DND-41 (cell line): ENCODE results near the gene DST.

ENCODE experiments used
- ATAC-seq: fragments of 200-7000 bp; cut with Tn5 transposase; 3 replicates; pipeline ENCODE4 v1.9.1; 2021; ENCODE audit warnings: low read depth; ENCODE audit not compliant: insufficient read depth
- DNase-seq: peaks from one replicate; pipeline ENCODE4 v3.0.0-alpha.2; 2020
- H2AFZ ChIP-seq: 2 replicates; pipeline ENCODE4 v1.6.0; 2012; ENCODE audit warnings: low read depth, low read length
- H3K27ac ChIP-seq: 2 replicates; pipeline ENCODE4 v1.5.1; 2012; ENCODE audit warnings: low read length, inconsistent platforms
- H3K27me3 ChIP-seq: fragments of 200-600 bp; sonication (generic); 2 replicates; pipeline ENCODE4 v1.6.0; 2012; ENCODE audit warnings: low read length, mild to moderate bottlenecking, inconsistent platforms; ENCODE audit not compliant: insufficient read depth, poor library complexity
- H3K36me3 ChIP-seq: 2 replicates; pipeline ENCODE4 v1.5.1; 2012; ENCODE audit warnings: low read length, inconsistent platforms; ENCODE audit not compliant: insufficient read depth
- H3K4me1 ChIP-seq: 2 replicates; pipeline ENCODE4 v1.5.1; 2012; ENCODE audit warnings: mild to moderate bottlenecking, low read length; ENCODE audit not compliant: insufficient read depth
- H3K4me2 ChIP-seq: 2 replicates; pipeline ENCODE4 v1.6.0; 2012; ENCODE audit warnings: mild to moderate bottlenecking, moderate library complexity, low read length, inconsistent platforms; ENCODE audit not compliant: insufficient read depth
- H3K4me3 ChIP-seq, 2 experiments: fragments of 200-600 bp in 1 of 2; shearing (Covaris generic) in 1 of 2; 2 replicates each; pipeline ENCODE4 v1.5.1; 2012 to 2016; ENCODE audit warnings: inconsistent platforms in 2 of 2, low read length in 2 of 2, mild to moderate bottlenecking in 2 of 2, low read depth in 1 of 2, moderate library complexity in 1 of 2
- H3K79me2 ChIP-seq: 2 replicates; pipeline ENCODE4 v1.6.0; 2012; ENCODE audit warnings: low read length, inconsistent platforms; ENCODE audit not compliant: insufficient read depth
- H3K9ac ChIP-seq: 2 replicates; pipeline ENCODE4 v1.6.0; 2012; ENCODE audit warnings: low read depth, mild to moderate bottlenecking, inconsistent platforms, low read length, moderate library complexity
- H3K9me3 ChIP-seq: 2 replicates; pipeline ENCODE4 v1.5.1; 2012; ENCODE audit warnings: low read length, moderate library complexity, mild to moderate bottlenecking, inconsistent platforms; ENCODE audit not compliant: insufficient read depth, severe bottlenecking
- H4K20me1 ChIP-seq: 2 replicates; pipeline ENCODE4 v1.6.0; 2012; ENCODE audit warnings: low read length; ENCODE audit not compliant: insufficient read depth
- CTCF ChIP-seq: IDR thresholded peaks from 2 replicates; pipeline ENCODE4 v1.5.1; 2012; ENCODE audit warnings: borderline replicate concordance, low read length, moderate library complexity, mild to moderate bottlenecking; ENCODE audit not compliant: poor library complexity, severe bottlenecking; ENCODE audit errors: extremely low read depth
- EZH2 ChIP-seq: IDR thresholded peaks from 3 replicates; pipeline ENCODE4 v1.6.1; 2012; ENCODE audit warnings: borderline replicate concordance, low read depth, mild to moderate bottlenecking, moderate library complexity, low read length, inconsistent platforms; ENCODE audit not compliant: severe bottlenecking

Gene DST

GRCh38 chr6:56655249-56655648 is 12.6 kb upstream of the DST start:
- Histone ChIP-seq H3K9me3 (no peaks in the 10 kb centered on the region), H3K4me2 (no peak overlapping the region), H3K27me3 (peaks cover 5% of the 10 kb centered on the region), H3K4me3 (no peak overlapping the region), H3K9ac (no peak overlapping the region), H3K4me1 (no peaks in the 10 kb centered on the region), H3K27ac (no peak overlapping the region), H3K36me3 (no peaks in the 10 kb centered on the region), H3K79me2 (no peaks in the 10 kb centered on the region), H2AFZ (no peak overlapping the region), H4K20me1 (no peaks in the 10 kb centered on the region)
- DNase-seq (no peak), ATAC-seq (no peak)
- TF ChIP-seq CTCF (no peak), EZH2 (no peak)

GRCh38 chr6:56652994-56653393 is 10.3 kb upstream of the DST start:
- TF ChIP-seq EZH2 (no peak), CTCF (no peak)
- H4K20me1 ChIP-seq, result no peaks in the 10 kb centered on the region
- H2AFZ ChIP-seq, result no peak overlapping the region
- H3K4me1 ChIP-seq, result no peaks in the 10 kb centered on the region
- H3K9ac ChIP-seq, result no peak overlapping the region
- no peak overlapping the region for H3K4me3 ChIP-seq
- no peaks in the 10 kb centered on the region for H3K9me3 ChIP-seq
- no peak for ATAC-seq
- no peaks in the 10 kb centered on the region for H3K79me2 ChIP-seq
- no peak for DNase-seq
- H3K27me3 ChIP-seq, result peaks cover 5% of the 10 kb centered on the region
- H3K27ac ChIP-seq, result no peak overlapping the region
- H3K36me3 ChIP-seq, result no peaks in the 10 kb centered on the region
- H3K4me2 ChIP-seq, result no peak overlapping the region

GRCh38 chr6:56652231-56652630 is 9.5 kb upstream of the DST start:
- H3K9me3 ChIP-seq, result no peaks in the 10 kb centered on the region
- ATAC-seq (no peak), DNase-seq (no peak)
- H3K4me3 ChIP-seq, result no peak overlapping the region
- H3K4me2 ChIP-seq, result no peak overlapping the region
- H2AFZ ChIP-seq, result no peak overlapping the region
- H3K4me1 ChIP-seq, result no peaks in the 10 kb centered on the region
- H3K36me3 ChIP-seq, result no peaks in the 10 kb centered on the region
- H4K20me1 ChIP-seq, result no peaks in the 10 kb centered on the region
- no peaks in the 10 kb centered on the region for H3K79me2 ChIP-seq
- no peak overlapping the region for H3K27ac ChIP-seq
- no peak for TF ChIP-seq EZH2
- no peak for TF ChIP-seq CTCF
- peaks cover 5% of the 10 kb centered on the region for H3K27me3 ChIP-seq
- H3K9ac ChIP-seq, result no peak overlapping the region

GRCh38 chr6:56650191-56650590 is 7.5 kb upstream of the DST start:
- no peak for TF ChIP-seq EZH2
- TF ChIP-seq CTCF, result no peak
- H4K20me1 ChIP-seq, result no peaks in the 10 kb centered on the region
- H3K4me3 ChIP-seq, result no peak overlapping the region
- H3K36me3 ChIP-seq, result no peaks in the 10 kb centered on the region
- H3K27me3 ChIP-seq, result peaks cover 5% of the 10 kb centered on the region
- H3K4me2 ChIP-seq, result no peak overlapping the region
- H3K27ac ChIP-seq, result no peak overlapping the region
- no peaks in the 10 kb centered on the region for H3K79me2 ChIP-seq
- DNase-seq (no peak), ATAC-seq (no peak)
- no peak overlapping the region for H3K9ac ChIP-seq
- no peaks in the 10 kb centered on the region for H3K9me3 ChIP-seq
- H2AFZ ChIP-seq, result no peak overlapping the region
- no peaks in the 10 kb centered on the region for H3K4me1 ChIP-seq
